ENCODE data around the gene PPP3CA. TPM values are rescaled to one million over a fixed set of nuclear protein-coding genes. Genes with fewer than 3 reads are reported as not detected.

The PPP3CA gene
- total RNA-seq, 2 experiments from 2014 or later: 31.1 to 33.4 TPM

GRCh38 chr4:101346351-101347266 is 717 bp downstream of the PPP3CA start:
- Mint-ChIP-seq H3K36me3 (peaks cover 7% of the 10 kb centered on the region), H3K4me3 (peak overlapping the region; percentile 95), H3K9me3 (no peaks in the 10 kb centered on the region), H3K27me3 (peaks cover 26% of the 10 kb centered on the region), H3K27ac (peak overlapping the region; percentile 95), H3K4me1 (peaks cover 19% of the 10 kb centered on the region)
- DNase-seq: peak; percentile 71
- POLR2A ChIA-PET: interaction anchor here (1.1 to 2.7 kb wide), 5 partner anchors 17 to 72 kb away, joined by 4 to 26 read pairs (median 4); no protein-coding TSS in a partner anchor
- peak; percentile 3 for ATAC-seq (ENCODE audit: low read depth)

GRCh38 chr4:101345596-101346350 is 1.6 kb downstream of the PPP3CA start:
- ATAC-seq (ENCODE audit: low read depth): no peak

DNA sequence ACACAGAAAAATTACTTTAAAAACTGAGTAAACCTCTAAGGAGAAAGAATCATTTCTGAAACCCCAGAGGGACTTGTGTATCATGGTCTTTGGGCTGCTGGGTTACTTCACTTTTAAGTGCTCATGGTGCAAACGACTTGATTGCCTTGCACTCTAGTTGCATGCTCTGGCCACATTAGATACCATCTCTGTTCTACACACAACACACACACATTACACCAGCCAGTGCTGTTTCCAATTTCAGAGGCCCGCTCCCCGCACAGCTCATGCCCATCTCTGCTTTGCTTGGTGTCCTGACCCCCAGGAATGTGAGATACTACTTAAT is 2.1 kb downstream of the PPP3CA start:
- Mint-ChIP-seq H3K27ac (peak overlapping the region; percentile 78), H3K36me3 (peaks cover 12% of the 10 kb centered on the region), H3K9me3 (no peaks in the 10 kb centered on the region), H3K4me3 (peak overlapping the region; percentile 88), H3K27me3 (peaks cover 15% of the 10 kb centered on the region), H3K4me1 (peaks cover 25% of the 10 kb centered on the region)
- POLR2A ChIA-PET: interaction anchor here (0.7 kb wide), 1 partner anchor 325 kb away, joined by 3 read pairs; no protein-coding TSS in a partner anchor
- DNase-seq (peak; percentile 34), ATAC-seq (ENCODE audit: low read depth) (no peak)

More at GRCh38 chr4:101345596-101346350, 1.6 kb downstream of the PPP3CA start:
- POLR2A ChIA-PET: interaction anchor here (1.1 to 2.7 kb wide), 4 partner anchors 16 to 73 kb away, joined by 4 to 26 read pairs (median 10); no protein-coding TSS in a partner anchor
- peak overlapping the region; percentile 95 for H3K27ac Mint-ChIP-seq
- H3K36me3 Mint-ChIP-seq: peaks cover 9% of the 10 kb centered on the region
- H3K27me3 Mint-ChIP-seq: peaks cover 20% of the 10 kb centered on the region
- peaks cover 23% of the 10 kb centered on the region for H3K4me1 Mint-ChIP-seq
- H3K9me3 Mint-ChIP-seq: no peaks in the 10 kb centered on the region
- H3K4me3 Mint-ChIP-seq: peak overlapping the region; percentile 95
- peak; percentile 69 for DNase-seq

DNA sequence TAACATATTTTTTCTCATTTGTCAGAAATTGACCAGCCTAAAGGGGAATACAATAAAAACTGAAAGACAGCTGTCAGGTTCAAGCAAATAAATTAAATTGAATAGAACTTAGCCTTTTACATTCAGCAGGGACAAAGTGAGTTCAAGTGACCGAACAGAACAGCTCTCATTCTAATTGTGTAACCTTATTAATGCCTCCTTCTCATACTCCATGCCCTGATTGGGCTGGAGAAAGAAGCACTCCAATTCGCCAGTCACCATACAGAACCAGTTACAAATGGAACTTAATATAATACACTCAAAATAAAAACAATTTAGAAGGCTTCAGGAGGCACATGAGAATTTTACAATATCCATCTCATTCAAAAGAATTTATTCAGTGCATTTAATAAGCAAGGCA is 8.0 kb downstream of the PPP3CA start:
- peaks cover 1% of the 10 kb centered on the region for H3K27me3 Mint-ChIP-seq
- no peak overlapping the region for H3K4me3 Mint-ChIP-seq
- POLR2A ChIA-PET: no interaction called here
- no peak for DNase-seq
- no peak for ATAC-seq (ENCODE audit: low read depth)
- H3K27ac Mint-ChIP-seq: no peak overlapping the region
- H3K4me1 Mint-ChIP-seq: peaks cover 31% of the 10 kb centered on the region
- peaks cover 20% of the 10 kb centered on the region for H3K36me3 Mint-ChIP-seq
- no peaks in the 10 kb centered on the region for H3K9me3 Mint-ChIP-seq

- H3K4me1 Mint-ChIP-seq: peaks cover 27% of the 10 kb centered on the region
Measured at GRCh38 chr4:101337688-101338087, 9.6 kb downstream of the PPP3CA start.

DNA sequence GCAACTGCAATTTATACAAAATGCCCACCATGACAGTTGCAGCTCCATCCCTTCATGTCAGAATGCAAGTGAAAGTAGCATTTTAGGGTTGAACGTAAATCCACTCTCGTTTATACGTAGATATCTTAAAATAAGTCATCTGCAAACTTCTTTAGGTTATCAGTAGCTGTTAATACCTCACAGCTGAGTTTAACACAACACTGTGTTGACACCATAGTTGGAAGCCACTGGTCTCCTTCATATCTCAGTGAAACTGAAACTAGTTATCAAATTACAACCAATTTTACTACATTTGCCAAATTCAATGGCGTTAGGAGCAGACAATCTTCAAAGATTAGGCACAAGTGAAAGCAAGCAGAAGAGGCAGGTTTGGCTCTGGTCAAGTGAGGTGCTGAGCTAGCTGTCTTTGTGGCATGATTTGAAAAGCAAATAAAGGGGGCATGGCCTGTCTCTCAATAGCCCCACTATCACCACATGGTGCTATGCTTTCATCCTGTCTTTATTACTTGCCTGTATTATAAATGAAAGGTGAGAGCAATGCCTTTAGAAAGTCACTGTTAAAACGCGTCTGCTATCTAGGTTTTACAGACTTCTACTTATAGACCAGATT is 12.3 kb downstream of the PPP3CA start:
- POLR2A ChIA-PET: no interaction called here
- no peaks in the 10 kb centered on the region for H3K9me3 Mint-ChIP-seq
- ATAC-seq (ENCODE audit: low read depth) (no peak), DNase-seq (no peak)
- H3K4me1 Mint-ChIP-seq: peaks cover 20% of the 10 kb centered on the region
- H3K27ac Mint-ChIP-seq: no peak overlapping the region
- H3K36me3 Mint-ChIP-seq: peaks cover 9% of the 10 kb centered on the region
- no peak overlapping the region for H3K4me3 Mint-ChIP-seq
- H3K27me3 Mint-ChIP-seq: peaks cover 1% of the 10 kb centered on the region

More at GRCh38 chr4:101337688-101338087, 9.6 kb downstream of the PPP3CA start:
- Mint-ChIP-seq H3K27me3 (peaks cover 1% of the 10 kb centered on the region), H3K9me3 (no peaks in the 10 kb centered on the region), H3K36me3 (peaks cover 17% of the 10 kb centered on the region), H3K27ac (no peak overlapping the region), H3K4me3 (no peak overlapping the region)
- ATAC-seq (ENCODE audit: low read depth) (no peak), DNase-seq (no peak)
- POLR2A ChIA-PET: no interaction called here

- peaks cover 5% of the 10 kb centered on the region for H3K36me3 Mint-ChIP-seq
- H3K9me3 Mint-ChIP-seq: no peaks in the 10 kb centered on the region
- no peak overlapping the region for H3K4me3 Mint-ChIP-seq
- POLR2A ChIA-PET: no interaction called here
- ATAC-seq (ENCODE audit: low read depth): no peak
- peaks cover 1% of the 10 kb centered on the region for H3K27me3 Mint-ChIP-seq
- peaks cover 26% of the 10 kb centered on the region for H3K4me1 Mint-ChIP-seq
- H3K27ac Mint-ChIP-seq: no peak overlapping the region
- DNase-seq: no peak
Measured at GRCh38 chr4:101332424-101332823, 14.9 kb downstream of the PPP3CA start.

DNA sequence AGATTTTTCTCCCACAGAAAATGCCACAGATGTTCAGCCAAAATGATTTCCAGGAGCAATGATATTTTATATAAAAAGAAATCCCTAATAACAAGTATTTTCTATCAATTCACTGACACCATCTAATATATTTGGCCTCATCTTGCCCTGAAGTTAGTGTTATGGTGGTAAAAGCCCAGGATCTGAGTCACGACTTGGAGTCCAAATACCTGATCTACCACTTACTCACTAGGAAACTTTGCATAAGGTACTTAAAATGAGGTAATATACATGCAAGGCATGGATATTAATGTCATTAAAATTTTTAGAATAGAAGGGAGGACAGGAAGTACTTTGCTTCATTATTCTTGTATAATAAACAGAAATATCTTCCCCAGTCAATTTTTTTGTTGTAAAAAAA is 16.3 kb downstream of the PPP3CA start:
- DNase-seq (no peak), ATAC-seq (ENCODE audit: low read depth) (no peak)
- POLR2A ChIA-PET: no interaction called here
- no peak overlapping the region for H3K27ac Mint-ChIP-seq
- H3K9me3 Mint-ChIP-seq: no peaks in the 10 kb centered on the region
- H3K4me3 Mint-ChIP-seq: no peak overlapping the region
- H3K36me3 Mint-ChIP-seq: peaks cover 10% of the 10 kb centered on the region
- peaks cover 1% of the 10 kb centered on the region for H3K27me3 Mint-ChIP-seq
- H3K4me1 Mint-ChIP-seq: peaks cover 30% of the 10 kb centered on the region

DNA sequence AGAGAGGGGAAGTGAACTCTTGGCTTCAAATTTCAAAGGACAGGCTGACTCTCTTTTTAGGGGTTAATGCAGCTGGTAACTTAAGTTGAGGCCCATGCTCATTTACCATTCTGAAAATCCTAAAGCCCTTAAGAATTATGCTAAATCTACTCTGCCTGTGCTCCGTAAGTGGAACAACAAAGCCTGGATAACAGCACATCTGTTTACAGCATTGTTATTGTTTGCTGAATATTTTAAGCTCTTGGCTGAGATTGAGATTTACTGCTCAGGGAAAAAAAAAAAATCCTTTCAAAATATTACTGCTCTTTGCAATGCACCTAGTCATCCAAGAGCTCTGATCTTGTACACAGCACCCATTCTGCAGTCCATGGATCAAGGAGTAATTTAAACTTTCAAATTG is 17.7 kb downstream of the PPP3CA start:
- Mint-ChIP-seq H3K4me1 (peaks cover 19% of the 10 kb centered on the region), H3K27ac (no peak overlapping the region), H3K4me3 (no peak overlapping the region), H3K9me3 (no peaks in the 10 kb centered on the region), H3K36me3 (peaks cover 10% of the 10 kb centered on the region), H3K27me3 (no peaks in the 10 kb centered on the region)
- DNase-seq (no peak), ATAC-seq (ENCODE audit: low read depth) (no peak)
- POLR2A ChIA-PET: interaction anchor here (1.2 kb wide), 1 partner anchor 17 kb away, joined by 4 read pairs; the partner anchor contains the start of gene PPP3CA

DNA sequence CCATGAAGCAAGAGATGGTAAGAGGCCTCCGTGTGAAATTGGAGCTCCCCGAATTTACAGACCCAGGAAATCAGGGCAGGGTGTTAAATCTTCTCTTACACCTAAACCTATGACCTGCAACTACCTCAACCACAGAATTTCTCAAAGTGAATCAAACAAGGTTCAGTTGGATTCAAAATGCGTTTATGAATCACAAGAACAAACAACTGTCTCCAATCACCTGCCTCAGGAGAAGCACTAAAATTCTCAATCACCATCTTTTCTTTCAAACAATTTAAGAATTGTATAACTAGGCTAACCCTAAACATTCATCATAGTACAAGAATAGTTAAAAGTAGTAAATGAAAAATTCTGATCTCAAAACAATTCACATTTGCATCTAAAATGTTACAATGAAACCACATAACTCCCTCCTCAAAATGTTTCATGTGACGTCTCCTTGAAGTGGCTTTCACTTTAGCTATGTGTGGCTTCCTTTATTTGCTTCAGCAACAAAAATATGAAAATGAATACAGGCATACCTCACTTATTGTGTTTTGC is 19.2 kb downstream of the PPP3CA start:
- H3K4me3 Mint-ChIP-seq: peak overlapping the region; percentile 79
- DNase-seq (no peak), ATAC-seq (ENCODE audit: low read depth) (peak; percentile 85)
- peaks cover 2% of the 10 kb centered on the region for H3K27me3 Mint-ChIP-seq
- peak overlapping the region; percentile 87 for H3K27ac Mint-ChIP-seq
- peaks cover 1% of the 10 kb centered on the region for H3K9me3 Mint-ChIP-seq
- peaks cover 19% of the 10 kb centered on the region for H3K4me1 Mint-ChIP-seq
- POLR2A ChIA-PET: interaction anchor here (0.7 to 3.5 kb wide), 2 partner anchors 19 to 97 kb away, joined by 3 to 16 read pairs; partner anchors contain the start of gene PPP3CA
- peaks cover 10% of the 10 kb centered on the region for H3K36me3 Mint-ChIP-seq

DNA sequence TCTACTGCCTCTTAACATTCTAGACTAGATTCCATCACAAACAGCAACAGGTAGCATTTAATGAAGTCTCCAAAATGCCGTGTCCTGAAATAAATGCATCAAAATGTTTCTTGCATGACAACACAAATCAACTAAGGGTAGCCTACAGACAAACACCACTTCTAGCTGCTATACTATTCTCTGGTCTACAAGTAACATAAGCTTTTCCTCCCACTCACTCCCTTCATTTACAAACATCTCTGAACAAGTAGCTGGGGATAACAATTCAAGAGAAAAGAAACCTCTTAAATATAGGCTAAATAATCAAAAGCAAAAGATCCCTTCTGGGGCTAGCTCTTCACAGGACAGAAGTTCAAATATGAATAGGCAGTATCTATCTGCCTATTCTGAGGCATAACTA is 20.8 kb downstream of the PPP3CA start:
- peaks cover 19% of the 10 kb centered on the region for H3K4me1 Mint-ChIP-seq
- DNase-seq (no peak), ATAC-seq (ENCODE audit: low read depth) (no peak)
- no peak overlapping the region for H3K4me3 Mint-ChIP-seq
- H3K27me3 Mint-ChIP-seq: peaks cover 2% of the 10 kb centered on the region
- peaks cover 3% of the 10 kb centered on the region for H3K9me3 Mint-ChIP-seq
- peaks cover 13% of the 10 kb centered on the region for H3K36me3 Mint-ChIP-seq
- POLR2A ChIA-PET: interaction anchor here (0.7 to 3.5 kb wide), 2 partner anchors 21 to 837 kb away, joined by 3 to 16 read pairs; partner anchors contain the start of gene PPP3CA
- H3K27ac Mint-ChIP-seq: no peak overlapping the region

DNA sequence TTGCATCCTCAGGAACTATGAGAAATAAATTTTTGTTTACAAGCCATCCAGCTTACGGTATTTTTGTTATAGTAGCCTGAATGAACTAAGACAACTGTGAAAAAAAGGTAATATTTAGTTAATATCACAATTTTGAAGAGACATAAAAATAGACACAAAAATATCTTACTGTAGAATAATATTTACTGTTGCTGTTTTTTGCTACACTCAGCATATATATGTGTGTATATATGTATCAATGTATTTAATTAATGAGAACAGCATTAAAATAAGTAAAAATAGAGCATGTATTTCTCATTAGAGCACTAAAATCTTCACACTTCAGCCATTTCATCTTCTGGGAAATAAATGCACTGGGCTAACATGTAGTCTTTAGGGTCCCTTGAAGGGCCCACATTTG is 24.6 kb downstream of the PPP3CA start:
- Mint-ChIP-seq H3K4me1 (peaks cover 7% of the 10 kb centered on the region), H3K36me3 (peaks cover 9% of the 10 kb centered on the region), H3K27ac (no peak overlapping the region), H3K4me3 (no peak overlapping the region), H3K27me3 (peaks cover 2% of the 10 kb centered on the region), H3K9me3 (peaks cover 3% of the 10 kb centered on the region)
- DNase-seq (no peak), ATAC-seq (ENCODE audit: low read depth) (no peak)
- POLR2A ChIA-PET: no interaction called here

All from activated naive CD8-positive, alpha-beta T cell treated with anti-CD3 and anti-CD28 coated beads, Interleukin-2, amount 10 ng/mL, durations not matched to agents 7 days and 5 days (primary cell).